MM.1S (cell line): ENCODE measurements around the gene AAMDC.
"Not testable (repeated sequence)": the region's sequence is repeated elsewhere in the genome, so short reads cannot be mapped to it uniquely, and the experiment has no call there.

ENCODE experiments used
- DNase-seq: peaks from one replicate; pipeline ENCODE4 v3.0.0-alpha.2; 2015
- H2AFZ ChIP-seq: fragments of 300-600 bp; sonication (generic); 2 replicates; pipeline ENCODE4 v1.6.0; 2016; ENCODE audit warnings: antibody characterized with exemption, low read length
- H3F3A ChIP-seq: fragments of 300-600 bp; sonication (generic); 2 replicates; pipeline ENCODE4 v1.6.1; 2016; ENCODE audit warnings: mild to moderate bottlenecking, antibody characterized with exemption, low read length, moderate library complexity, mixed read lengths; ENCODE audit not compliant: insufficient read depth
- H3K27ac ChIP-seq: fragments of 300-600 bp; sonication (generic); 2 replicates; pipeline ENCODE4 v1.5.1; 2016; ENCODE audit warnings: mild to moderate bottlenecking, low read length
- H3K27me3 ChIP-seq: fragments of 300-600 bp; sonication (generic); replicated peaks from 2 replicates; pipeline ENCODE4 v1.6.0; 2016; ENCODE audit warnings: low read length; ENCODE audit not compliant: insufficient read depth
- H3K36me3 ChIP-seq: fragments of 300-600 bp; sonication (generic); replicated peaks from 2 replicates; pipeline ENCODE4 v1.6.1; 2016; ENCODE audit warnings: mild to moderate bottlenecking, low read length, mixed read lengths; ENCODE audit not compliant: insufficient read depth
- H3K4me1 ChIP-seq: fragments of 300-600 bp; sonication (generic); 2 replicates; pipeline ENCODE4 v1.6.1; 2016; ENCODE audit warnings: low read length, mixed read lengths
- H3K4me2 ChIP-seq: fragments of 300-600 bp; sonication (generic); 2 replicates; pipeline ENCODE4 v1.6.0; 2016; ENCODE audit warnings: low read depth, low read length
- H3K4me3 ChIP-seq: fragments of 300-600 bp; sonication (generic); 2 replicates; pipeline ENCODE4 v1.5.1; 2016; ENCODE audit warnings: low read length, mixed read lengths
- H3K79me2 ChIP-seq: fragments of 300-600 bp; sonication (generic); 2 replicates; pipeline ENCODE4 v1.6.1; 2016; ENCODE audit warnings: mixed run types, low read length, mixed read lengths
- H3K9ac ChIP-seq: fragments of 300-600 bp; sonication (generic); 2 replicates; pipeline ENCODE4 v1.6.1; 2016; ENCODE audit warnings: low read length, mixed read lengths
- H3K9me2 ChIP-seq: fragments of 300-600 bp; sonication (generic); replicated peaks from 2 replicates; pipeline ENCODE4 v1.6.1; 2016; ENCODE audit warnings: mild to moderate bottlenecking, low read length, mixed read lengths; ENCODE audit not compliant: insufficient read depth
- H3K9me3 ChIP-seq: fragments of 300-600 bp; sonication (generic); replicated peaks from 2 replicates; pipeline ENCODE4 v1.6.1; 2016; ENCODE audit warnings: mild to moderate bottlenecking, low read length, mixed read lengths; ENCODE audit not compliant: insufficient read depth
- H4K20me1 ChIP-seq: fragments of 300-600 bp; sonication (generic); 2 replicates; pipeline ENCODE4 v1.6.1; 2016; ENCODE audit warnings: mild to moderate bottlenecking, low read length, moderate library complexity, mixed read lengths; ENCODE audit not compliant: insufficient read depth
- CTCF ChIP-seq: fragments of 300-600 bp; sonication (generic); IDR thresholded peaks from 2 replicates; pipeline ENCODE4 v1.5.1; 2016; ENCODE audit warnings: antibody characterized with exemption, low read length, mixed read lengths
- EZH2 ChIP-seq: fragments of 300-600 bp; sonication (generic); optimal IDR thresholded peaks from 2 replicates; pipeline ENCODE3; 2017; ENCODE audit warnings: low read depth, mild to moderate bottlenecking, antibody characterized with exemption, low read length, mixed read lengths
- EZH2phosphoT487 ChIP-seq: fragments of 300-600 bp; sonication (generic); IDR thresholded peaks from 2 replicates; pipeline ENCODE4 v1.6.1; 2018; ENCODE audit warnings: antibody characterized with exemption, low read length

AAMDC gene

GRCh38 chr11:77851503-77851902, 30.6 kb downstream of the AAMDC start:
- H3K4me2 ChIP-seq, result no peak overlapping the region
- no peak overlapping the region for H3K9ac ChIP-seq
- TF ChIP-seq EZH2 (no peak), CTCF (no peak), EZH2phosphoT487 (no peak)
- no peaks in the 10 kb centered on the region for H4K20me1 ChIP-seq
- DNase-seq, result no peak
- no peaks in the 10 kb centered on the region for H3K36me3 ChIP-seq
- no peak overlapping the region for H2AFZ ChIP-seq
- no peaks in the 10 kb centered on the region for H3K79me2 ChIP-seq
- H3K4me3 ChIP-seq, result no peak overlapping the region
- H3K9me2 ChIP-seq, result no peaks in the 10 kb centered on the region; the same call in 1 of the 2 replicates
- H3K4me1 ChIP-seq, result no peaks in the 10 kb centered on the region
- H3K9me3 ChIP-seq, result no peaks in the 10 kb centered on the region
- H3F3A ChIP-seq, result no peaks in the 10 kb centered on the region
- H3K27ac ChIP-seq, result no peak overlapping the region
- no peaks in the 10 kb centered on the region for H3K27me3 ChIP-seq

- TF ChIP-seq CTCF (no peak), EZH2phosphoT487 (no peak), EZH2 (no peak)
Observed at GRCh38 chr11:77854838-77855237, 33.9 kb downstream of the AAMDC start.

GRCh38 chr11:77857906-77858457, 37.0 kb downstream of the AAMDC start:
- not testable (repeated sequence) for H3K79me2 ChIP-seq, H3K4me3 ChIP-seq, H3K9me2 ChIP-seq, H2AFZ ChIP-seq, H4K20me1 ChIP-seq, H3K27me3 ChIP-seq, DNase-seq, H3K4me1 ChIP-seq, H3K9ac ChIP-seq, H3F3A ChIP-seq, H3K4me2 ChIP-seq, H3K27ac ChIP-seq, H3K36me3 ChIP-seq, H3K9me3 ChIP-seq

More at GRCh38 chr11:77854838-77855237, 33.9 kb downstream of the AAMDC start:
- DNase-seq, result no peak
- Histone ChIP-seq H3K4me1 (no peaks in the 10 kb centered on the region), H3K9ac (no peak overlapping the region), H3K4me3 (no peak overlapping the region), H2AFZ (no peak overlapping the region), H3F3A (no peaks in the 10 kb centered on the region), H3K9me2 (no peaks in the 10 kb centered on the region; the same call in 1 of the 2 replicates), H3K36me3 (no peaks in the 10 kb centered on the region), H4K20me1 (no peaks in the 10 kb centered on the region), H3K27ac (no peak overlapping the region), H3K9me3 (no peaks in the 10 kb centered on the region), H3K4me2 (no peak overlapping the region), H3K79me2 (no peaks in the 10 kb centered on the region), H3K27me3 (no peaks in the 10 kb centered on the region)

GRCh38 chr11:77861444-77861843, 40.5 kb downstream of the AAMDC start:
- not testable (repeated sequence) for H3K27me3 ChIP-seq, H3K4me2 ChIP-seq, H2AFZ ChIP-seq, H3K4me3 ChIP-seq, H3K9me2 ChIP-seq, H3K4me1 ChIP-seq, DNase-seq, H3K79me2 ChIP-seq, H3F3A ChIP-seq, H3K27ac ChIP-seq, H3K36me3 ChIP-seq, H3K9ac ChIP-seq, H3K9me3 ChIP-seq, H4K20me1 ChIP-seq
